Measurements from ENCODE around the gene PADI3.

GRCh38 chr1:17217607-17218006, 31.3 kb upstream of the PADI3 start:
- no peak for TF ChIP-seq POLR2A (IDR thresholded peaks at IDR 0.05)
- no peak for TF ChIP-seq CTCF (IDR thresholded peaks at IDR 0.05)

Measured in adrenal gland (tissue), 5 donors.